Neutrophil (primary cell): Measurements from ENCODE around the gene USP36.

Experiments
- H3K27ac ChIP-seq: fragments of 200-600 bp; sonication (generic); 2 replicates; pipeline ENCODE4 v1.5.1; 2016; ENCODE audit warnings: mild to moderate bottlenecking, moderate library complexity
- H3K27me3 ChIP-seq: fragments of 200-600 bp; sonication (generic); 2 replicates; pipeline ENCODE4 v1.6.0; 2016; ENCODE audit warnings: mild to moderate bottlenecking
- H3K36me3 ChIP-seq: fragments of 200-600 bp; sonication (generic); 2 replicates; pipeline ENCODE4 v1.5.1; 2017
- H3K4me1 ChIP-seq, 2 experiments: fragments of 200-600 bp in 1 of 2; sonication (generic) in 1 of 2; 1 replicate in 1 of 2; 2 replicates in 1 of 2; pipeline versions ENCODE4 v1.5.1 to v1.6.1; 2013 to 2016; ENCODE audit warnings: low read depth in 1 of 2, low read length in 1 of 2, mild to moderate bottlenecking in 1 of 2, moderate library complexity in 1 of 2; ENCODE audit not compliant: control insufficient read depth in 1 of 2, insufficient read depth in 1 of 2
- H3K4me3 ChIP-seq, 2 experiments: fragments of 200-600 bp in 1 of 2; sonication (generic) in 1 of 2; 1 replicate in 1 of 2; 2 replicates in 1 of 2; pipeline ENCODE4 v1.5.1; 2013 to 2016; ENCODE audit warnings: low read depth in 1 of 2, low read length in 1 of 2, mild to moderate bottlenecking in 1 of 2, moderate library complexity in 1 of 2
- H3K9me3 ChIP-seq: fragments of 200-600 bp; sonication (generic); 2 replicates; pipeline ENCODE4 v1.5.1; 2016
- TF ChIP-seq, protein P1 (sequence below): fragments of 200-600 bp; sonication (generic); IDR thresholded peaks from 2 replicates; pipeline ENCODE4 v1.5.1; 2016; ENCODE audit warnings: antibody characterized with exemption

Gene USP36

DNA sequence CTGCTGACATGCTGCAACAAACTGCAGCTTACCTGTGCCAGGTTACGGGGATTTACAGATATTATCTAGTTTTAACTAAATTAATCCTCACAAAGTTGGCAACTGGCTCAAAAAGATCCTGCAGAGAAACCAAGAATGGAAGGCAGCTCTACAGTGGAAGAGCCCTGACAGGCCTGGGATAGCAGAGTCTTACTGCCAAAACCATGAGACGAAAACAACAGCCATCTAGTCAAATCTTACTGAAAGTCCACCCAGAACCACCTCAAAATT, 8.1 kb downstream of the USP36 start:
- H3K4me1 ChIP-seq = peaks cover 7 to 8% of the 10 kb centered on the region in 2 experiments

DNA sequence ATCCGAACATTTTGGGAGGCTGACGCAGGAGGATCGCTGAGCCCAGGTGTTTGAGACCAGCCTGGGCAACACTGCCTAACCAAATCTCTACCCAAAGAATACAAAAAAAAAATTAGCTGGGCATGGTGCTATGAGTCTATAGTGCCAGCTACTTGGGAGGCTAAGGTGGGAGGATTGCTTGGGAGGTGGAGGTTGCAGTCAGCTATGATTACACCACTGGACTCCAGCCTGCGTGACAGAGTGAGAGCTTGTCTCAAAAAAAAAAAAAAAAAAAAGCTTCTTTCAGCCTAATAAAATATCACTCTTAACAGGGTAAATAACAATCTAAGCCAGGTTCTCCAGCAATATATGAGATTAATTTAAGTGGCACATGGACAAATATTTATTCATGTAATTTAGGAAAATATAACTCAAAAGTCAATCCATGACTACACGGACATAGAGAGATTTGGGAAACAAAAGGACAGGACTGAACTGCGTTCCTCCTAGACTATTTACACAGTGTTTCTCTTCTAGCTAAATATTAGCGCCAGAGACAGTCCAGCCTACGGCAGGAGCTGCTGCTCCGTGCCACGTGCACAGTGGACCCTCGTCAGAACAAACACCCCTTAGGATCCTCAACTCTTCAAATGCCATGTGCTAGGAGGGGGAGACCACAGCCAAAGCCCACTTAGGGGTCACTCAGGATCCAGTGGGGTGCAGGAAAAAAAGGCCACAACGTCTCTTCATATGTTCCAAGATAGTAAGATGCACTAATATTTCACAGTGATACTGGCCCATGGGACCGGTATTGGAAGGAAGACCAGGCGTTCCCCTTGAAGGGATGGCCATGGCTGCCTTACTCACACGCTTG, 8.7 kb downstream of the USP36 start:
- Histone ChIP-seq H3K36me3 (peaks cover 14% of the 10 kb centered on the region), H3K9me3 (no peaks in the 10 kb centered on the region), H3K4me1 (peaks cover 12 to 13% of the 10 kb centered on the region in 2 experiments), H3K4me3 (no peak overlapping the region), H3K27me3 (no peaks in the 10 kb centered on the region), H3K27ac (no peak overlapping the region)
- TF ChIP-seq, protein P1, sequence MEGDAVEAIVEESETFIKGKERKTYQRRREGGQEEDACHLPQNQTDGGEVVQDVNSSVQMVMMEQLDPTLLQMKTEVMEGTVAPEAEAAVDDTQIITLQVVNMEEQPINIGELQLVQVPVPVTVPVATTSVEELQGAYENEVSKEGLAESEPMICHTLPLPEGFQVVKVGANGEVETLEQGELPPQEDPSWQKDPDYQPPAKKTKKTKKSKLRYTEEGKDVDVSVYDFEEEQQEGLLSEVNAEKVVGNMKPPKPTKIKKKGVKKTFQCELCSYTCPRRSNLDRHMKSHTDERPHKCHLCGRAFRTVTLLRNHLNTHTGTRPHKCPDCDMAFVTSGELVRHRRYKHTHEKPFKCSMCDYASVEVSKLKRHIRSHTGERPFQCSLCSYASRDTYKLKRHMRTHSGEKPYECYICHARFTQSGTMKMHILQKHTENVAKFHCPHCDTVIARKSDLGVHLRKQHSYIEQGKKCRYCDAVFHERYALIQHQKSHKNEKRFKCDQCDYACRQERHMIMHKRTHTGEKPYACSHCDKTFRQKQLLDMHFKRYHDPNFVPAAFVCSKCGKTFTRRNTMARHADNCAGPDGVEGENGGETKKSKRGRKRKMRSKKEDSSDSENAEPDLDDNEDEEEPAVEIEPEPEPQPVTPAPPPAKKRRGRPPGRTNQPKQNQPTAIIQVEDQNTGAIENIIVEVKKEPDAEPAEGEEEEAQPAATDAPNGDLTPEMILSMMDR = no peak

More for the DNA sequence above, 8.1 kb downstream of the USP36 start:
- no peak overlapping the region for H3K27ac ChIP-seq
- no peak overlapping the region for H3K4me3 ChIP-seq
- H3K27me3 ChIP-seq = no peaks in the 10 kb centered on the region
- no peaks in the 10 kb centered on the region for H3K9me3 ChIP-seq
- H3K36me3 ChIP-seq = peaks cover 14% of the 10 kb centered on the region
- TF ChIP-seq, protein P1 = no peak

DNA sequence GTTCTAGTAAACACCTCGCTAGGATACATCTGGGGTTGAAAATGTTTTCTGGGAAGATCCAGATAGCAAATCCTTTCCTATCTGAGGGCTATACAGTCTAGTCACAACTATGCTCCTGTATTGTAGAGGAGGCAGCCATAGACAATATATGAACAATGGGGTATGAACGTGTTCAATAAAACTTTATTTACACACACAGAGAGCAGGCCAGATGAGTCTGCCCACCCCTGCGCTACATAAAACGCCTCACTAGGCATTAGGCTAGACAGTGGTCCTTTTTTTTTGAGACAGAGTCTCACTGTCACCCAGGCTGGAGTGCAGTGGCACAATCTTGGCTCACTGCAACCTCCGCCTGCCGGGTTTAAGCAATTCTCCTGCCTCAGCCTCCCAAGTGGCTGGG, 11.1 kb downstream of the USP36 start:
- peaks cover 35% of the 10 kb centered on the region in 2 experiments for H3K4me1 ChIP-seq
- TF ChIP-seq, protein P1 = no peak

DNA sequence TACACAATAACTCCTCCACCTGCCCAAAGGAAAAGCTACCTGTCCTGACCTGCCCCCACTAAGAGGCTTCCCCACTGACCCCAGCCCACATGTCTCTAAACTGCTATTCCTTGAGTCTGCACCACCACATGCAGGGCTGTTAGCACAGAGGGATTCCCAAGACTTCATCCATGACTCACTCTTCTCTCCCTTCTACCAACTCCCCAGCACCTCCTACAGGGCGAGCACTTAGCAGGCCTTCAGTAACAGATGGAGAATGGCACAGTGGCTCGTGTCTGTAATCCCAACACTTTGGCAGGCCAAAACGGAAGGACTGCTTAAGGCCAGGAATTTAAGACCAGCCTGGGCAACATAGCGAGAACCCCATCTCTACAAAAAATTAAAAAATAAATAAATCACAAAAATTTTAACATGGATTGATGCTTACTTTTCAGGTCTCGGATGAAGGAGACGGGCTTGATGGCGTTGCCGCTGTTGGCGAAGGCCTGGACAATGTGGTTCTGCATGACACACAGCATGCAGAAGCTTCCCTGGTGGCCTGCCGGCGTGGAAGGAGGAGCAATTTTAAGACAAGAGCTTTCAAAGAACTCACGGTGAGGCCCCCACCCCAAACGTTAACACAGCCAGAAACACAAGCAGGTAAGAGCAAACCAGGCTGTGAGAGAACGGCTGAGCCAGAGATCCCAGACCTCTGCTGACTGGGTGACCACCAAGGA, 12.0 kb downstream of the USP36 start:
- Histone ChIP-seq H3K36me3 (peaks cover 8% of the 10 kb centered on the region), H3K27ac (no peak overlapping the region), H3K9me3 (no peaks in the 10 kb centered on the region), H3K4me1 (peaks cover 35% of the 10 kb centered on the region in 2 experiments), H3K4me3 (no peak overlapping the region), H3K27me3 (no peaks in the 10 kb centered on the region)
- TF ChIP-seq, protein P1 = no peak

More for the DNA sequence above, 11.1 kb downstream of the USP36 start:
- Histone ChIP-seq H3K27ac (no peak overlapping the region), H3K4me3 (no peak overlapping the region), H3K27me3 (no peaks in the 10 kb centered on the region), H3K9me3 (no peaks in the 10 kb centered on the region), H3K36me3 (peaks cover 8% of the 10 kb centered on the region)

DNA sequence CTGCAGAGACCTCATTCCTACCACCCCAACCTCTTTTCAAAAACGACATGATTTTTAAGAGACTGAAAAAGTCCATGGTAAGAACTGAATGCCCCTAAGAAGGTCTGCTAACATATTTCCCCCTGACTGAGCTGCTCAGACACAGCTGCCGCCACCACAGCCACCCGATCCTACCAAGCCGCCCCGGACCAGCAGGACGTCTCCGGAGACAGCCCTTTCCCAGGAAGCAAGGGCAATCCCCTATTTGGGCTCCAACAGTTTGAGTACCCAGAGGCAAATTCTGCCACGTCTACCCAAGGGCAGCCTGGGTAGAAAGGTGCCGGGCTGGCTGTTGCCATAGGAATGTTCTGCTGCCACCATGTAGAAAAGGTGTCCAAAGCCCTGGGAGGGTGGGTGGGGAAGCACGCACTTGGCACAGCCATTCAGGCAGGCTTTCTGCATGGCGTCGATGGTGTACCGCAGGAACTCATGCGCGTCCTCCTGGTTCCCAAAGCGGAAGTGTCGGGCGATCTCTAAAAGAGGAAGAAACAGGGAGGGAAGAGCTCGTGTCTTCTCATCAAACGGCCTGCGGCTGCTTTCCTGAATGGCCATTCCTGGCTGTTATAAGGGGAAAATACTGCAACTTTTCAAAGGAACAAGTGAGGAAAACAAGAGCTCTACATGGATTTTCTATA, 13.6 kb downstream of the USP36 start:
- H3K27ac ChIP-seq = peak overlapping the region; percentile 73
- TF ChIP-seq, protein P1 = no peak
- peaks cover 35 to 42% of the 10 kb centered on the region in 2 experiments for H3K4me1 ChIP-seq
- H3K9me3 ChIP-seq = no peaks in the 10 kb centered on the region
- no peaks in the 10 kb centered on the region for H3K27me3 ChIP-seq
- peak overlapping the region in 1 of 2 experiments; percentile 18 for H3K4me3 ChIP-seq
- H3K36me3 ChIP-seq = no peaks in the 10 kb centered on the region
